ENCODE data around the gene FUOM.
"Not testable (repeated sequence)": the region's sequence is repeated elsewhere in the genome, so short reads cannot be mapped to it uniquely, and the experiment has no call there.

FUOM gene

DNA sequence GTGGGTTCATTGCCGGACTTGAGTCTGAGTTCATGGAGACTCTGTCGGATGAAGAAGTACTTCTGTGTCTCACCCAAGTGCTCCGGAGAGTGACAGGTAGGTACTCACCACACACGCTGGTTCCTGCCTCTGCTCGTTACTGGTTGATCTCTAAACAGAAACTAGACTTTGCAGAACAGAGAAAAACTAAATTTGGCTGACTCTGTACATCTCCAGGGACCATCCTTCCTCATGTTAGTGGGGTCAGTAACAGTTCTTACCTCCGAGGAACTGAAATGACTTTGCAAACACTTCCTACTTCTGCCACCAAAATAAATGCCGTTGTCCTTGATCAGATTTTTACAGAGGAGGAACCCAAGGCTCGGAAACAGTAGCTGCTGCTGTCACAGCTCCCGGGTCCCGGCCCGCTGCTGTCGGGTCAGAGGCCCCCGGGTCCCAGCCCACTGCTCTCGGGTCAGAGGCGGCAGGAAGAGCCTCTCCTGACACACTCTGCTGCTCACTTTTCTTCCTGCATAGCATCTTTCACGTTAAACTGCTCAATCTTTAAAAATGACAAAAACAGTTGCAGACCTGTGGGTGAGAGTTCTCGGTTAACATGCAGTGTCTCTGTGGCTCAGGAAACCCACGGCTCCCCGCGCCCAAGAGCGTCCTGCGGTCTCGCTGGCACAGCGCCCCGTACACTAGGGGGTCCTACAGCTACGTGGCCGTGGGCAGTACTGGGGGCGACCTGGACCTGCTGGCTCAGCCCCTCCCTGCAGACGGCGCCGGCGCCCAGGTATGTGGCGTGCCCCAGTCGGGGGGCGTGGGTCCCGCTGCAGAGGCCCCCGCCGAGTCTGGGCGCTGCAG, 31.4 kb upstream of the FUOM start:
- no peak for DNase-seq (ENCODE audit: low read depth in 4 of 4, low spot score in 1 of 4)

DNA sequence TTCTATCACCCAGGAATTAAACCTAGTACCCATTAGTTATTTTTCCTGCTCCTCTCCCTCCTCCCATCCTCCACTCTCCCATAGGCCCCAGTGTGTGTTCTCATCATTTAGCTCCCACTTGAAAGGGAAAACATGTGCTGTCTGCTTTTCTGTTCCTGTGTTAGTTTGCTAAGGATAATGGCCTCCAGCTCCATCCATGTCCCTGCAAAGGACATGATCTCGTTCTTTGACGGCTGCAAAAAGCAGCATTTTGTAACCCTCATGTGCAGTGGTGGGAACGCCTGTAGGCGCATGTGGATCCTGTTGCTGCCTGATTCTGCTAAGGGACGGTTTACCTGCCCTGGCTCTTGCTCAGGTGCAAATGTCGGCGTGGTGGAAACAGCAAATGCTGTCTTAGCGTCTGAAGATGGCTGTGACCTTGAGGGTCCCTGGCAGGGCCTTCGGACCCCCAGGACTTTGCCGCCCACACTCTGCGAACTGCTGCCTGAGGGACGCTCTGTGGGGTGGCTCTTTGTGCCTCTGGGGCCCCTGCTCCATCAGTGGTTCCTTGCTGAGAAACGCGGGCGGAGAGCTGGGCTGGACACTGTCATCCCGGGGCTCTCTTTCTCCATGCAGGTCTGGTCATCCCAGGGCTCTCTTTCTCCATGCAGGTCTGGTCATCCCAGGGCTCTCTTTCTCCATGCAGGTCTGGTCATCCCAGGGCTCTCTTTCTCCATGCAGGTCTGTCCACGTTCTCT, 30.6 kb upstream of the FUOM start:
- DNase-seq (ENCODE audit: low read depth in 4 of 4, low spot score in 1 of 4), result no peak

DNA sequence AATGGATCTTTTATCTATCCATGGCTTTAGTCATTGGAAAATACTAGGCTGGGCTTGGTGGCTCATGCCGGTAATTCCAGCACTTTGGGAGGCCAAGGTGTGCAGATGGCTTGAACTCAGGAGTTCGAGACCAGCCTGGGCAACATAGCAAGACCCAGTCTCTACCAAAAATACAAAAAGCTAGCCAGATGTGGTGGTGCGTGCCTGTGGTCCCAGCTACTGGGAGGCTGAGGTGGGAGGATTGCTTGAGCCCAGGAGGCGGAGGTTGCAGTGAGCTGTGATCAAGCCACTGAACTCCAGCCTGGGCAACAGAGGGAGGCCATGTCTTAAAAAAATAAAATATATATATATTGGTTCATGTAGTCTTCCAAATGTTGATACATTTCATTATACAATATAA, 29.1 kb upstream of the FUOM start:
- not testable (repeated sequence) for DNase-seq (ENCODE audit: low read depth in 4 of 4, low spot score in 1 of 4)

DNA sequence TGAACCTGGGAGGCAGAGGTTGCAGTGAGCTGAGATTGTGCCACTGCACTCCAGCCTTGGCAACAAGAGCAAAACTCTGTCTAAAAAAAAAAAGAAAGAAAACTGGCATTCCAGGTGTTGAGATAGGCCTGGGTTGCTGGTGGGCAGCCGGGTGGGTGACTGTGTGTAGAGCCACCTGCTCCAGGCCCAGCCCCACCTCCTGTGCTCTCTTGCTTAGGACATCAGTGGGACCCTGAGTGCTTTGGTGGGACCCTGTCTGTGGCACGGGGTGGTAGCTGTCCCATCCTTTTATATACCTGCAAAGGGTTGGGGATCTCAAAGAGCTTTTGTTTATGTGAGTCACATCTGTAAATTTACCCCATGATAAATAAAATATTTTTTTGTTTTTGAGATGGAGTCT, 27.4 kb upstream of the FUOM start:
- no peak for DNase-seq (ENCODE audit: low read depth in 4 of 4, low spot score in 1 of 4)

DNA sequence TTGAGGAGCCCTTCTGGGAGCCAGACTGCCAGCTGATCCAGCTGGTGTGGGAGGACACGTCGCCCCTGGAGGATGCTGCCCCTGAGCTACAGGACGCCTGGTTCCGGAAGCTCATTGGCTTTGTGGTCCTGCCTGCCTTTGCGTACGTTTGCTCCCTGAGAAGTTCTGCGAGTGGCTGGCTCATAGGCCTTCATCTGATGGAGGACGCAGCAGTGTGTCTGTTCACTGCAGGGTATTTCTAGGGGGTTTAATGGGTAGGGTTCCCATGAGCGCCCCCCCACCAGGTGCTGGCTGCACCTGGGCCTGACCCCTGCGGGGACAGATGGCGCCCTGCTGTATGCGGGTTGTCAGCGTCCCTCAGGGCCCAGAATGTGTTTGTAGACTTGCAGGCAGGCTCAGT, 26.3 kb upstream of the FUOM start:
- no peak for DNase-seq (ENCODE audit: low read depth in 4 of 4, low spot score in 1 of 4)

DNA sequence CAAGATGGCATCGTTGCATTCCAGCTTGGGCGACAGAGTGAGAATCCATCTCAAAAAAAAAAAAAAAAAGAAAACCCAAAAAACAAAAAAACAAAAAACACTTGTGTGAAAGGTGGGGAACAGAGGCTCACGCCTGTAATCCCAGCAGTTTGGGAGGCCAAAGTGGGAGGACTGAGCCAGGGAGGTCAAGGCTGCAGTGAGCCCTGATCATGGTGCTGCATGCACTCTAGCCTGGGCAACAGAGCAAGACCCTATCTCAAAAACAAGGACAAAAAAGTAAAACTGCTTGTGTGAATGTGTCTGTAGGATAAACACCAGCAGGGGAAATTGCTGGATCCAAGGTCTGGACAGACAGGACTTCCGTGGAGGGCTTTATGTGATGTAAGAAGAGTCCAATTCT, 25.7 kb upstream of the FUOM start:
- DNase-seq (ENCODE audit: low read depth in 4 of 4, low spot score in 1 of 4), result no peak

DNA sequence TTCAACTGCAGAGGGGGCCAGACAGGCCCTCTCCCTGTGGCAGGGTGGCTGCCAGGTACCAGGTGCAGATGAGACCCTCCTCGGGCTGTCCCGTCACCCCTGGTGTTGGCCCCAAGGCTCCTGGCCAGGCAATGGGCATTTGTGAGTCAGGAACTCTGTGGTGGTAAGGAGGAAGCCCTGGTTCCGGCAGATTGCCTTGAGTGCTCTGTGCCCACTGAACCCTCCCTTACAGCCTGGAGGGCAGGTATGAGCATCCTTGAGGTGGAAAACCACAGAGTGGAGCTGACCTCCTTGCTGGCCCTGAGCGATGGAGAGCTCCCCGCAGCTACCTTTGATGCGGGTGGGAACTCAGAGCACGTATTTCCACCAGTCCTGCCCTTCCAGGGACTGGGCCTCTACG, 23.2 kb upstream of the FUOM start:
- DNase-seq (ENCODE audit: low read depth in 4 of 4, low spot score in 1 of 4), result no peak

DNA sequence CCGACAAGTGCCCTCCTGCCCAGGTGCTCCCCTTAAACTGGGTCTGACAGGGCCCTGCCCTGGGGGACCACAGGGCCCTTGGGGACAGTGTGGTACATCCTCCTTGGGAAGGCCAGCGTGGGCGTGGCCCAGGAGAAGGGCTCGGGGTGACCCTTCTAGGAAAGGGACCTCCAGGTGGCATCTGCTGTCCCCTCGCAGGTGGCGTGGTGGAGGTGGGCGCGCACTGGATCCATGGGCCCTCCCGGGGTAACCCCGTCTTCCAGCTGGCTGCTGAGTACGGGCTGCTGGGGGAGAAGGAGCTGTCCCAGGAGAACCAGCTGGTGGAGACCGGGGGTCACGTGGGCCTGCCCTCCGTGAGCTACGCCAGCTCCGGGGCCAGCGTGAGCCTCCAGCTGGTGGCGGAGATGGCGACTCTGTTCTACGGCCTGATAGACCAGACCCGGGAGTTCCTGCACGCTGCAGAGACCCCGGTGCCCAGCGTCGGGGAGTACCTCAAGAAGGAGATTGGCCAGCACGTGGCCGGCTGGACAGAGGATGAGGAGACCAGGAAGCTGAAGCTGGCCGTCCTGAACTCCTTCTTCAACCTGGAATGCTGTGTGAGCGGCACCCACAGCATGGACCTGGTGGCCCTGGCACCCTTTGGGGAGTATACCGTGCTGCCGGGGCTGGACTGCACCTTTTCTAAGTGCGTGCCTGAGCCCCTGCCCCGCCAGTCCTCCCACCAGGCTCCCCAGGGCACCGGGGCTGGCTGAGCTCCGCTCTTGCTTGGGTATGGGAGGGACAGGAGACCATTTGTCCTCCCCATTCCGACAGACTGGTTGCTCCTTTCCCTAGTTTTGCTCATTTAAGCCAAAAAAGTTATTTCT, 22.2 kb upstream of the FUOM start:
- no peak for DNase-seq (ENCODE audit: low read depth in 4 of 4, low spot score in 1 of 4)

DNA sequence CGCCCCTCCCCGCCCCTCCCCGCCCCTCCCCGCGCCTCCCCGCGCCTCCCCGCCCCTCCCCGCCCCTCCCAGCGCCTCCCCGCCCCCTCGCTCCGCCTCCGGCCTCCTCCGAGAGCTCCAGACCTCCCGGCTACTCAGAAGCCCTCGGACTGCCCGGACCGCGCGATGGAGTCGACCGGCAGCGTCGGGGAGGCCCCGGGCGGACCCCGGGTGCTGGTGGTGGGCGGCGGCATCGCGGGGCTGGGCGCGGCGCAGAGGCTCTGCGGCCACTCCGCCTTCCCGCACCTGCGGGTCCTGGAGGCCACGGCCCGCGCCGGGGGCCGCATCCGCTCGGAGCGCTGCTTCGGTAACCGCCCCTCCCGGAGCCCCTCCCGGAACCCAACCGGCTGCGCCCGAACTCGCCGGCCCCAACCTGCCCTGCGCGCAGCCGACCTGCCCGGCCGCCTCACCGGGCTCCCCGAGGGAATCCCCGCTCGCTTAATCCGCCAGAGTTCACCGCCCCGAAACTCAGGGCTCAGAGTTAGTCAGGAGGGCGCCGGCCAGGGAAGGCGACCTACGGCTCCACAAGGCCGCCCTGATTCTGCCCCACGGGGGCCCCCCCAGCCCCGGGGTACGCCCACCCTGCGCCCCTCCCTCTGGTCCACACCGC, 21.5 kb upstream of the FUOM start, which contains the start of gene PAOX:
Gene PAOX (plus strand): TSS at position 111 of the 649 bp plus-strand sequence. CDS start 55 bp downstream, at position 166.
- peak in 1 of 4 experiments; percentile 49 for DNase-seq (ENCODE audit: low read depth in 4 of 4, low spot score in 1 of 4)

DNA sequence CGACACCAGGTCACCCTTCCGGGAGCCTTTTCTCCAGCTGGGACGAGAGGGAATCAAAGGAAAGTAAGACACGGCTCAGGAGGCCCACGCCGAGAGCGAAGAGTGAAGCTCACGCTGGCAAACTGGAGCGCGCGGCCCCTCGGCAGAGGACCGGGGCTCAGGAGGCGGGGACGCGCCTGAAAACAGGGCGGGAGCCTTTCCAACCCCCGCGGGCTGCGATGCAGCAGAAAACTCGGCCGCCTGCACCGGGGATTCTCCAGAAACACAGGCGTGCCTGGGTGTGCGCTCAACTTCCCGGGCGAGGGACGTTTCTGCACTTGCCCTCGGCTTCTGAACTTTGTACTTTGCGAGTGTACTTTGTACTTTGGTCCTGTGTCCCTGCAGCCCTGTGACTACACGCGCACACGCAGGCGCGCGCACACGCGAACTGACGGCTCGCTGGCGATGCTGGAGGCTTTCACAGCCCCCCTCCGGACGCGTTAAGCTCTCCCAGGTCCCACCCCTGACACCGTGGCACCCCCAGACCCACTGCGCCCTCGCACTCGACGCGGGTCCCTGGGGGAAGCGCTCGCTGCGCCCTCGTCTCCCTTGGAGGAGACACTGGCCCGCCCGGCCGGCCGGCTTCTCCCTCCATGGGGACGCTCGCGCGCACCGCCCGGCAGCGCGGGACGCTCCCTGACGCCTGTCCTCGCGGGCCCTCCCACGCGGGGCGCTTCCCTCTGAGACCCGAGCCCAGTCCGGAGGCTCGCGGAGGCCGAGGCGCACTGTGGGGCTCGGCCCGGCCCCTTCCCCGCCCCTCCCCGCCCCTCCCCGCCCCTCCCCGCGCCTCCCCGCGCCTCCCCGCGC, 20.7 kb upstream of the FUOM start:
- no peak for DNase-seq (ENCODE audit: low read depth in 4 of 4, low spot score in 1 of 4)

DNA sequence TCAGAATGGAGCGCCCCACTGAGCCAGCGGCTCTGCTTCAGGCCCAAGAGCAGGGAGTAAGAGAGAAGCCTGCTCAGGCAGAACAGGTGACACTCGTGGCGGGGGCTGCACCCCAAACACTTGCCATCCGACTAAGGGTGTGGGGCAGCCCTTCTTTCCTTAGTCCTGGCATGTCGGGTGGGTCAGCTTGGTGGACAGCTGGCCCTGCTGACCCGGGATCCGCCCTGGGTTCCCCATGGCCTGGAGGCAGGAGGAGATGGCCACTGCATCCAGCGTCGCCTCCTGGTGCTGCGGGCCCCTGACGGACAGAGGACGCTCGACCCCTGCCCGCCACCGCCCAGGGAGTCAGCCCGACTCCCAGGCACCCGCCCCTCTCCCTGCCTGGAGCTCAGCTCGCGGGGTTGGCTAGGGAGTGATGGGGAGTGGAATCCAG, 20.0 kb upstream of the FUOM start:
- no peak for DNase-seq (ENCODE audit: low read depth in 4 of 4, low spot score in 1 of 4)

DNA sequence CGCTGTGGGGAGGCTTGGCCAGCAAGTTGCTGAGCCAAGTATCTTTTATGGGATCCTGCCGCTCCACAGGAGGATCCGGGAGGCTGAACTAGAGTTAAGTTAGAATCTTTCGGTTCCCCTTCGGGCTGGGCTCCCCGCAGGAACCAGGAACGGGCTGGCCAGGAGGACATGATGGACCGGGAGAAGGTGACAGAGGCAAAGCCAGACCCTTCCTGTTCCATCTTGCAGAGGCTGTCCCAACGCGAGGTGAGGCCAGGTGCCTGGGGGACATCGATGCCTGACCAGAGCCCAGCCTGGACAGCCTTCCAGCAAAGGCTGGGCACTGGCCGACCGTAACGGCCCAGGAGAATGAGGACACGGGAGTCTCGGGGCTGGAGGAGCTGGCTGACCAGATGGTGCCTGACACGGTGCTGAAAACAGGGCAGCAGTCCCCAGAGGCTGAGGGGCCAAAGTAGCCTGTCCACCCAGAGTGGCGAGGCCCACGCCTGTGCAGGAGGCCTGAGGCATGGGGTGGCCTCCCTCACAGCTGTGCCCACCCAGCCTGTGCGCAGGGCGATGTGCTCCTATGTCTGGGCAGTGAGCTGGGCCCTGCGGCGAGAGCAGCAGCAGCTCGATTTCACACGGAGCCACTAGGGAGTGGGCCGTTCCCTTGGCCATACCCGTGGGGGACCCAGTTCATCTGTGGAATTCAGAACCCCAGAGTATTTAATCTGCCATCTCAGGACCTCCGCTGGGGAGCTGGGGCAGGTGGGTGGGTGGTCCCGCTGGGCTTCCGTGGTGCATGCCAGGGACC, 19.4 kb upstream of the FUOM start:
- DNase-seq (ENCODE audit: low read depth in 4 of 4, low spot score in 1 of 4), result no peak

DNA sequence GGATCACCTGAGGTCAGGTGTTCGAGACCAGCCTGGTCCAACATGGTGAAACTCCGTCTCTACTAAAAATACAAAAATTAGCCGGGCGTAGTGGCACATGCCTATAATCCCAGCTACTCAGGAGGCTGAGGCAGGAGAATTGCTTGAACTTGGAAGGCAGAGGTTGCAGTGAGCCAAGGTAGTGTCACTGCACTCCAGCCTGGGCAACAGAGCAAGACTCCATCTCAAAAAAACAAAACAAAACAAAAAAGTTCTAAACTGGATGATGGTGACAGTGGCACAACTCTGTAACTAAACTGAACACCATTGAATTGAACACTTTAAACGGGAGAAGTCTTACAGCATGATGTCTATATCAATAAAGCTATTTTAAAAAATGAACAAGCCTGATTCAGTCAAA, 18.4 kb upstream of the FUOM start:
- not testable (repeated sequence) for DNase-seq (ENCODE audit: low read depth in 4 of 4, low spot score in 1 of 4)

DNA sequence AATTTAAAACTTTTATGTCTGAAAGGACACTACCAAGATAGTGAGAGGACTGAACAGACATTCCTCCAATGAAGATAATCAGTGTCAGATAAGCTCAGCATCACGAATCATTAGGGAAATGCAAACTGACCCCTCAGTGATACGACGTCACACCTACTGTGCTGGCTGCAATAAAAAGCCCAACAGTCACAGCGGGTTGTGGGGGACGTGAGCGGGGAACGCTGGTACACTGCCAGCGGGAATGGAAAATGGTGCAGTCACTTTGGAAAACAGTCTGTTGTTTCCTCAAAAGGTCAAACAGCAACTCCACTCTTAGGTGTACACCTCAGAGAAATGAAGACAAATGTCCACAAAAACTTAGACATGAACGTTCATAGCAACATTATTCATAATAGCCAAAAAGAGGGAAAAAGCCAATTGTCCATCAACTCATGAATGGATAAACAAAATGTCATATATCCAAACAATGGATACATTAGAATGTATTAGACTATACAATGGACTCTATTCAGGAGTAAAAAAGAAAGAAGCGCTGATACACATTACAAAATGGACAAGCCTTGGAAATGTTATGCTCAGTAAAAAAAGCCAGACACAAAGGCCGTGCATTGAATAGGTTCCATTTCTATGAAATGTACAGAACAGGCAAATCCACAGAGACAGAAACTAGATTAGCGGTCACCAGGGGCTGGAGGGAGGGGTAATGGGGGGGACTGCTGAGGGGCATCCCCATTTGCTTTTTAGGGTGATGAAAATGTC, 17.7 kb upstream of the FUOM start:
- no peak for DNase-seq (ENCODE audit: low read depth in 4 of 4, low spot score in 1 of 4)

DNA sequence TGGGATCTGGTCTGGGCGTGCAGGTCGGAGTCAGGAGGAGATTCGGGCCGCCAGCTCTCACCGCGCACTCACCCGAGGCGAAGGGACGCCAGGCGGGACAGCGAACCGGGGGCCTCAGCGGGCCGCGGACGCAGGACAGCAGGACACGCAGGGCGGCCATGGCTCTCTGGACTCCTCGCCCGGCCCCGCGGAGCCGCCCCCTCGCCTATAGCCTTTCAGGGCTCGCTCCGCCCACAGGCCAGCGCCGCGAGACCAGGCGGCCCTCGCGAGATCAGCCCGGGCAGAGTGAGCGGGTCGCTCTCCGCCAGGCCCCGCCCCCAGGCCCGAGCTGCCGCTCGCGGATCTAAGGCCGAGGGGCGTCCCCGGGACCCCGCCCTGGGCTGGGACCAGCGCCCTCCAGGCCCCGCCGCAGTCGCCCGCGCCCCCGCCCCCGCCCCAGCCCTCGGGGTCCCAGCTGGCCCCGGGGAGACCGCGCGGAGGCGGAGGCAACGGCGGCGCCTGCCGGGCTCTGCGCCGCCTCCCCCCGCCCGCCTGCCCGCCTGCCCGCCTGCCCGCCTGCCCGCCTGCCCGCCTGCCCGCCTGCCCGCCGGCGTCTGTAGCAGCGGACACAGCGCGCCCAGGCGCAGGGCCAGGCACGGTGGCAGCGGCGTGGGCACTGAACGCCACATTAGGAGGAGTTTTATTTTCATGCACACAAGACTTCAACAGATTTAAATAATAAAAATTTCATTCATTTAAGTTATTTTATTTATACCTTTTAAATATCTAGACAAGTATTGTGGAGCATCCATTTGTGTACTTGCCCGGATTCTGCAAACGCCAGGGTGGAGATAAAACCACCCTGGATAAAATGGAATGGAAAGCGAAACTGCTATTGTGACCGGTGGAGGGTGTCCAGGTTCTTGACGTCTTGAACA, 15.6 kb upstream of the FUOM start, which contains the start of gene ECHS1:
Gene ECHS1 (minus strand): TSS at position 181 of the 917 bp plus-strand sequence. CDS start 21 bp downstream, at position 160.
- DNase-seq (ENCODE audit: low read depth in 4 of 4, low spot score in 1 of 4), result peak; percentile 86 to 96 (median 88)

DNA sequence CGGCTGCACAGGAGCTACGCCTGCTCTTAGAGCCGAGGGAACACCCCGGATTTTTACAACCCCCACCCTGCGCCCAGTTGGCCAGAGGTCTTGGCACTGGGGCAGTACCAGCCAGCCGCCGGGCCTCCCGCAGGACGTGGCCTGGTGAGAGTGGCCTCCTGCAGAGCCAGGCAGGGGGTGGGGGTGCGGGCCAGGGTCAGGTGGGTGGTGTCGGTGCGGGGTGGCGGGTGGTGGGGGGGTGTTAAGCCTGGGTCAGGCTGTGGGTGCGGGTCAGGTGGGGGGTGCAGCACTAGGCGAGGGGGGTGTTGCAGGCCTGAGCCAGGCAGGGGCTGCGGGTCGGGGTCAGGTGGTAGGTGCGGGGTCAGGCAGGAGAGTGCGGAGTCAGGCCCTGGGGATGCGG, 14.7 kb upstream of the FUOM start:
- DNase-seq (ENCODE audit: low read depth in 4 of 4, low spot score in 1 of 4), result no peak
